Measurements from ENCODE around the gene CDC20B. TPM values are rescaled to one million over a fixed set of nuclear protein-coding genes. Genes with fewer than 3 reads are reported as not detected.
A peak's percentile ranks its signal among the peaks of the same experiment; 100 is the strongest.

Gene CDC20B
- total and polyA plus RNA-seq, 4 donors, result 0.28 to 5.7 (median 0.92) TPM

GRCh38 chr5:55220433-55221185 is 47.6 kb upstream of the CDC20B start:
- ATAC-seq (ENCODE audit: insufficient read depth, low FRiP score) (no peak), DNase-seq (peak in 2 of 3 donors; percentile 24 to 25)
- Histone ChIP-seq H3K27ac (ENCODE audit: low read depth in 1 of 2, low read length in 1 of 2) (no peak overlapping the region), H3K9me3 (ENCODE audit: control insufficient read depth in 4 of 4, insufficient read depth in 3 of 4, low read length in 3 of 4) (peaks cover 0 to 11% (median 0%) of the 10 kb centered on the region in 4 donors), H3K4me1 (ENCODE audit: control insufficient read depth in 5 of 5, insufficient read depth in 5 of 5, low read length in 5 of 5) (peaks cover 0 to 23% (median 12%) of the 10 kb centered on the region in 5 donors), H3K36me3 (ENCODE audit: control insufficient read depth in 4 of 4, insufficient read depth in 4 of 4, low read length in 4 of 4) (no peaks in the 10 kb centered on the region), H3K27me3 (ENCODE audit: control insufficient read depth in 3 of 3, insufficient read depth in 3 of 3, low read length in 2 of 3) (peaks cover 5 to 90% (median 83%) of the 10 kb centered on the region in 3 donors), H3K4me3 (no peak overlapping the region), H3K9ac (ENCODE audit: insufficient read depth in 1 of 2, low read length in 2 of 2) (no peak overlapping the region)
- TF ChIP-seq, protein P1, sequence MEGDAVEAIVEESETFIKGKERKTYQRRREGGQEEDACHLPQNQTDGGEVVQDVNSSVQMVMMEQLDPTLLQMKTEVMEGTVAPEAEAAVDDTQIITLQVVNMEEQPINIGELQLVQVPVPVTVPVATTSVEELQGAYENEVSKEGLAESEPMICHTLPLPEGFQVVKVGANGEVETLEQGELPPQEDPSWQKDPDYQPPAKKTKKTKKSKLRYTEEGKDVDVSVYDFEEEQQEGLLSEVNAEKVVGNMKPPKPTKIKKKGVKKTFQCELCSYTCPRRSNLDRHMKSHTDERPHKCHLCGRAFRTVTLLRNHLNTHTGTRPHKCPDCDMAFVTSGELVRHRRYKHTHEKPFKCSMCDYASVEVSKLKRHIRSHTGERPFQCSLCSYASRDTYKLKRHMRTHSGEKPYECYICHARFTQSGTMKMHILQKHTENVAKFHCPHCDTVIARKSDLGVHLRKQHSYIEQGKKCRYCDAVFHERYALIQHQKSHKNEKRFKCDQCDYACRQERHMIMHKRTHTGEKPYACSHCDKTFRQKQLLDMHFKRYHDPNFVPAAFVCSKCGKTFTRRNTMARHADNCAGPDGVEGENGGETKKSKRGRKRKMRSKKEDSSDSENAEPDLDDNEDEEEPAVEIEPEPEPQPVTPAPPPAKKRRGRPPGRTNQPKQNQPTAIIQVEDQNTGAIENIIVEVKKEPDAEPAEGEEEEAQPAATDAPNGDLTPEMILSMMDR (IDR thresholded peaks at IDR 0.05; ENCODE audit: control extremely low read depth, extremely low read depth), result no peak
- WGBS, 2 donors, result 4 to 7% methylated on average over 62 of the region's 62 CpGs

DNA sequence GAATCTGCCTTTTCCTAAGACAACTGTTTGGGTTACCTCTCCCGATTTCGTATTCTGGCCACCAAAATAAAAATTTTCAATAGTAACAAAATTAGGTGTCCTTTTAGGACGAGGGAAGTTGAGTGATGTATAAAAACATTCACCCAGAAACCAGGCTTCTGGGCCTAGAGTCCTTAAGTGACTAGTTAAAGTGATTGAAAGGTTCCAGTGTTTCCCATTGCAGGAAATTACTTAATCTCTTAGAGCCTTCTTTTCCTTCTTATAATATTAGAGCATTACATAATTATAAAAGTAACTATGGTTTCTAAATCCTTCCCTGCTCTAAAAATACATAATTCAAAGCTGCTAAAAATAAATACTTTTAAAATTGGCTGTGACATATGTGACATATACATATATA is 46.8 kb upstream of the CDC20B start:
- ATAC-seq (ENCODE audit: insufficient read depth, low FRiP score), result no peak
- TF ChIP-seq, protein P1 (IDR thresholded peaks at IDR 0.05; ENCODE audit: control extremely low read depth, extremely low read depth), result no peak
- 84 to 90% methylated on average over 3 of the region's 3 CpGs for WGBS, 2 donors

GRCh38 chr5:55218967-55219366 is 46.0 kb upstream of the CDC20B start:
- Histone ChIP-seq H3K9me3 (ENCODE audit: control insufficient read depth in 4 of 4, insufficient read depth in 3 of 4, low read length in 3 of 4) (peaks cover 0 to 11% (median 0%) of the 10 kb centered on the region in 4 donors), H3K4me3 (no peak overlapping the region), H3K4me1 (ENCODE audit: control insufficient read depth in 5 of 5, insufficient read depth in 5 of 5, low read length in 5 of 5) (peaks cover 0 to 23% (median 12%) of the 10 kb centered on the region in 5 donors), H3K9ac (ENCODE audit: insufficient read depth in 1 of 2, low read length in 2 of 2) (no peak overlapping the region), H3K27me3 (ENCODE audit: control insufficient read depth in 3 of 3, insufficient read depth in 3 of 3, low read length in 2 of 3) (peaks cover 5 to 80% (median 71%) of the 10 kb centered on the region in 3 donors), H3K36me3 (ENCODE audit: control insufficient read depth in 4 of 4, insufficient read depth in 4 of 4, low read length in 4 of 4) (no peaks in the 10 kb centered on the region), H3K27ac (ENCODE audit: low read depth in 1 of 2, low read length in 1 of 2) (no peak overlapping the region)
- DNase-seq, result peak; percentile 71 to 92 (median 81)
- WGBS, 2 donors, result 35 to 52% methylated on average over 4 of the region's 4 CpGs
- no peak for ATAC-seq (ENCODE audit: insufficient read depth, low FRiP score)
- TF ChIP-seq, protein P1 (IDR thresholded peaks at IDR 0.05; ENCODE audit: control extremely low read depth, extremely low read depth), result no peak

More for the DNA sequence above, 46.8 kb upstream of the CDC20B start:
- no peak for DNase-seq
- H3K4me3 ChIP-seq, result no peak overlapping the region
- peaks cover 5 to 81% (median 74%) of the 10 kb centered on the region in 3 donors for H3K27me3 ChIP-seq (ENCODE audit: control insufficient read depth in 3 of 3, insufficient read depth in 3 of 3, low read length in 2 of 3)
- peaks cover 0 to 11% (median 0%) of the 10 kb centered on the region in 4 donors for H3K9me3 ChIP-seq (ENCODE audit: control insufficient read depth in 4 of 4, insufficient read depth in 3 of 4, low read length in 3 of 4)
- no peaks in the 10 kb centered on the region for H3K36me3 ChIP-seq (ENCODE audit: control insufficient read depth in 4 of 4, insufficient read depth in 4 of 4, low read length in 4 of 4)
- H3K27ac ChIP-seq (ENCODE audit: low read depth in 1 of 2, low read length in 1 of 2), result no peak overlapping the region
- H3K4me1 ChIP-seq (ENCODE audit: control insufficient read depth in 5 of 5, insufficient read depth in 5 of 5, low read length in 5 of 5), result peaks cover 0 to 23% (median 12%) of the 10 kb centered on the region in 5 donors
- no peak overlapping the region for H3K9ac ChIP-seq (ENCODE audit: insufficient read depth in 1 of 2, low read length in 2 of 2)
